Peyer's patch (tissue), 4 donors: ENCODE results near the gene CD96. TPM values are rescaled to one million over a fixed set of nuclear protein-coding genes. Genes with fewer than 3 reads are reported as not detected.

ENCODE experiments used
- DNase-seq, 3 donors: peaks; one replicate each; pipeline ENCODE4 v3.0.0-alpha.2; 2017 to 2019
- H3K27ac ChIP-seq, 4 donors: fragments of 200-600 bp; sonication (generic); one replicate each; pipeline ENCODE4 v1.5.1; 2016 to 2019
- H3K27me3 ChIP-seq, 2 donors: fragments of 200-600 bp; sonication (generic); one replicate each; pipeline ENCODE4 v1.5.1; 2019
- H3K36me3 ChIP-seq, 3 donors: fragments of 200-600 bp; sonication (generic); one replicate each; pipeline ENCODE4 v1.5.1; 2016 to 2019
- H3K4me1 ChIP-seq, 4 donors: fragments of 200-600 bp; sonication (generic); one replicate each; pipeline ENCODE4 v1.5.1; 2016 to 2019
- H3K4me3 ChIP-seq, 4 donors: fragments of 200-600 bp; sonication (generic); 1 replicate in 3 of 4; 2 replicates in 1 of 4; pipeline ENCODE4 v1.5.1; 2016 to 2019; ENCODE audit warnings: mild to moderate bottlenecking in 1 of 4
- H3K9me3 ChIP-seq, 4 donors: fragments of 200-600 bp; sonication (generic); one replicate each; pipeline ENCODE4 v1.5.1; 2016 to 2019; ENCODE audit warnings: mild to moderate bottlenecking in 1 of 4
- CTCF ChIP-seq, 6 experiments: fragments of 450-650 bp in 4 of 6; fragments of 200-600 bp in 2 of 6; sonication (generic) in 1 of 6; IDR thresholded peaks; one replicate each; pipeline ENCODE4 v1.5.1; 2017 to 2019; ENCODE audit warnings: antibody characterized with exemption in 6 of 6, mild to moderate bottlenecking in 3 of 6, moderate library complexity in 1 of 6
- POLR2A ChIP-seq, 2 donors: fragments of 450-650 bp; IDR thresholded peaks; one replicate each; pipeline ENCODE4 v1.5.1; 2017; ENCODE audit warnings: antibody characterized with exemption in 2 of 2, mild to moderate bottlenecking in 2 of 2, moderate library complexity in 2 of 2
- total RNA-seq, 4 donors: library from RNA; depleted of rRNA; stranded (reverse); fragments of >200 nt; gene quantifications; one replicate each; pipeline ENCODE4 v1.1.0, GENCODE V29; 2016

Gene CD96
- total RNA-seq, 4 donors from 2014 or later = 4.3 to 15.7 (median 11.3) TPM

DNA sequence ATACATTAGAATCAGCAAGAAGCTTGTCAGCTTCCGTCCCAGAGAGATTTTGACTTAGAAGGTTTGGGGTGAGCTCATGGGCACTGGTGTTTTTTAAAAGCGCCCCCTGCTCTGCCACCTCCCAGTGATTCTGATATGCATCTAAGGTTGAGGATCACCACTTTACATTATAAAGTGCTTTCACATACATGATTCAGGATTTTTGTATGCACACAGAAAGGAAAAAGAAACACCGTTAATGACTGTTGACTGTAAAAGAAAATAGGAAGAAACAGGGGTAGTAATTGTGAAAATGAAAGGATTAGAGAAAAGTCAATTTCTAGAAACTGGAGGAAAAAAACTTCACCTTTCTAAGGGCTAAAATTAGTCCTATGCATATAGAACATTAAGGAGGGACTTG is 158.1 kb downstream of the CD96 start:
- no peak for DNase-seq
- no peak overlapping the region for H3K4me3 ChIP-seq
- no peaks in the 10 kb centered on the region for H3K9me3 ChIP-seq
- H3K27ac ChIP-seq = no peak overlapping the region
- H3K4me1 ChIP-seq = no peaks in the 10 kb centered on the region
- H3K27me3 ChIP-seq = no peaks in the 10 kb centered on the region
- TF ChIP-seq CTCF (IDR thresholded peaks at IDR 0.05) (no peak), POLR2A (IDR thresholded peaks at IDR 0.05) (no peak)
- H3K36me3 ChIP-seq = no peaks in the 10 kb centered on the region

- no peak for TF ChIP-seq CTCF (IDR thresholded peaks at IDR 0.05)
- TF ChIP-seq POLR2A (IDR thresholded peaks at IDR 0.05) = no peak
- no peak overlapping the region for H3K4me3 ChIP-seq
- no peaks in the 10 kb centered on the region for H3K27me3 ChIP-seq
- no peaks in the 10 kb centered on the region for H3K4me1 ChIP-seq
- DNase-seq = no peak
- H3K9me3 ChIP-seq = no peaks in the 10 kb centered on the region
- no peaks in the 10 kb centered on the region for H3K36me3 ChIP-seq
- no peak overlapping the region for H3K27ac ChIP-seq
These were observed 159.4 kb downstream of the CD96 start for GRCh38 chr3:111701292-111701906.

Other genes with a start within 250 kb of the CD96 start
- not detected for gene ZBED2, start 53.1 kb downstream of the CD96 start, total RNA-seq
- 10 to 100 TPM in 1 of 4 donors, 1 to 10 TPM in 3; 2.5 to 10.7 (median 8.2) TPM for gene PLCXD2, start 132.5 kb downstream of the CD96 start, total RNA-seq